DND-41 (cell line): ENCODE results near the gene ATXN2.

Source experiments
- CTCF ChIP-seq: IDR thresholded peaks from 2 replicates; pipeline ENCODE4 v1.5.1; 2012; ENCODE audit warnings: borderline replicate concordance, low read length, moderate library complexity, mild to moderate bottlenecking; ENCODE audit not compliant: poor library complexity, severe bottlenecking; ENCODE audit errors: extremely low read depth
- EZH2 ChIP-seq: IDR thresholded peaks from 3 replicates; pipeline ENCODE4 v1.6.1; 2012; ENCODE audit warnings: borderline replicate concordance, low read depth, mild to moderate bottlenecking, moderate library complexity, low read length, inconsistent platforms; ENCODE audit not compliant: severe bottlenecking

GRCh38 chr12:111420494-111420893 is 178.6 kb downstream of the ATXN2 start:
- TF ChIP-seq EZH2, result no peak
- TF ChIP-seq CTCF, result no peak
